HG02870 (cell line): Measurements from ENCODE around the gene IFNL1.
"Not testable (repeated sequence)": the region's sequence is repeated elsewhere in the genome, so short reads cannot be mapped to it uniquely, and the experiment has no call there.

Experiments
- ATAC-seq: cut with Tn5 transposase; IDR thresholded peaks from one replicate; pipeline ENCODE4 v1.9.1; 2021; ENCODE audit warnings: mild to moderate bottlenecking, moderate library complexity; ENCODE audit not compliant: unreplicated experiment

The IFNL1 gene

DNA sequence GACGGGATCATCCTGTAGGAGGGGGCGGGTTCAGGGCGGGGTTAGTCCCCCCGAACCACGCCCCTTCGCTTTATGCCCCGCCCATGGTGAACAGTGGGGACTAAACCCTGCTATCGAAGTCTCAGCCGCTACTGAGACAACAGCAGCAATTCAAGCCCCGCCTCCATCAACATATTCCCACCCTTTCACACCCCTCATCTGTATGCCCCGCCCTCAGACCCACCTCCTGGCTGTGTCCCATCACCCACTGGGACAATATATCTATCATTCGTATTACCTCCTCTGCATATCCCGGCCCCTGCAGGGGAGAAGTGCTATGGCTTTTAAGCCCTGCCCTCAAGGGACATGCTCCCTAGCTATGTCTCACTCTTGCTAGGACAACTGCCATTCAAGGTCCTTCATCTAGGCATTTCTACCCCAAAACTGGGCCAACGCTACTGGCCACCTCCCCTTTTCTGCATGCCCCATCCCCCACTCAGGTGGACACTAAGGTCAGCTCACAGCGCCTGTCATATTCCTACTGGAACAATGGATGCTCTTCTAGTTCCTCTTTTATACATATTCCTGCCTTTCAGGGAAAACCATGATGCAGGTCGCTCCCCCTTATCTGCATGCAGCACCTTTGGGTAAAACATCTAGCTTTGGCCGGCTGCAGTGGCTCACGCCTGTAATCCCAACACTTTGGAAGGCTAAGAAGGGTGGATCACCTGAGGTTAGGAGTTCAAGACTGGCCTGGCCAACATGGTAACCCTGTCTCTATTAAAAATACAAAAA is 12.5 kb downstream of the IFNL1 start:
- no peak for ATAC-seq

DNA sequence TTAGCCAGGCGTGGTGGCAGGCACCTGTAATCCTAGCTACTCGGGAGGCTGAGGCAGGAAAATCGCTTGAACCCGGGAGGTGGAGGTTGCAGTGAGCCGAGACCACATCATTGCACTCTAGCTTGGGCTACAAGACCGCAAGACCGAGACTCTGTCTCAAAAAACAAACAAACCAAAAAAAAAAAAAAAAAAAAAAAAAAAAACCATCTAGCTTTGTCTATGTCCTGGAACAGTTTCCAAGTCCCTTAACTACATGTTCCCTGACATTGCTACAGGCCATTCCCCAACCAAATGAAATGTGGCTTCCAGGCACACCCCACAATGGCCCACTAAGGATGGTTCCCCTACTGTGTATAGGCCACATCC is 13.1 kb downstream of the IFNL1 start:
- ATAC-seq, result not testable (repeated sequence)

DNA sequence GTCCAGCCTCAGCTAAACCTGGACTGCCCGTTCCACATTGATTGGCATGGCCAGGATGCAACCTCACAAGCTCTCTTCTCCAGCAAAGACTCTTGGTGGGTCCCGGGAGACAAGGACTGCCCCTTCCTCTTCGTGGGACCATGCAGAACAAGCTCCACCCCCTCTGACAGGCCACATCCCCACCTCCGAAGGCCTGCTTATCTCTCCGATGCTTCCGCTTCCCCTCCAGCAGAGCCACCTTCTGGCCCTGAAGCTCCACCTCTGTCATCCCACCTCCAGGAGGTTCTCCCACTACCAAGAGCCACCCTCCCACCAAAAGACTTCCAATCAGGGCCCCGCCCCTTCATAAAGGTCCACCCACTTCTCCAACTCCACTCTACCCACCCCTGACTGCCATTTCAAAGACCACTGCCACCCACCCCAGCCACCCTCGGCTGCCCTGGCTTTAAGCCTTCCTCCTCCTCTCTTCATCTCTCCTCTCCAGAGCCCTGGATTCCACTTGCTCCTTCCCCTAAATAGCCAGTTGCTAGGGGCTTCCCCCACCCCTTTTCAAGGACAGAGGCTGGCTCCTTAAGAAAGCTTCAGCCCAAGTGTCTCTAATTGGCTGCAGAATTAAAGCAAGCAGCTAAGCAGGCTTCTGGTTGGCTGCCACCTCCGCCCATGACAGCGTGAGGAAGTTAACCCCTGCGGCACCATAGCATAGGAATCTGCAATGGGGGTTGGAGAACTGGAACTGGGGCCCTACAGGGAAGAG is 14.5 kb downstream of the IFNL1 start:
- ATAC-seq, result no peak

DNA sequence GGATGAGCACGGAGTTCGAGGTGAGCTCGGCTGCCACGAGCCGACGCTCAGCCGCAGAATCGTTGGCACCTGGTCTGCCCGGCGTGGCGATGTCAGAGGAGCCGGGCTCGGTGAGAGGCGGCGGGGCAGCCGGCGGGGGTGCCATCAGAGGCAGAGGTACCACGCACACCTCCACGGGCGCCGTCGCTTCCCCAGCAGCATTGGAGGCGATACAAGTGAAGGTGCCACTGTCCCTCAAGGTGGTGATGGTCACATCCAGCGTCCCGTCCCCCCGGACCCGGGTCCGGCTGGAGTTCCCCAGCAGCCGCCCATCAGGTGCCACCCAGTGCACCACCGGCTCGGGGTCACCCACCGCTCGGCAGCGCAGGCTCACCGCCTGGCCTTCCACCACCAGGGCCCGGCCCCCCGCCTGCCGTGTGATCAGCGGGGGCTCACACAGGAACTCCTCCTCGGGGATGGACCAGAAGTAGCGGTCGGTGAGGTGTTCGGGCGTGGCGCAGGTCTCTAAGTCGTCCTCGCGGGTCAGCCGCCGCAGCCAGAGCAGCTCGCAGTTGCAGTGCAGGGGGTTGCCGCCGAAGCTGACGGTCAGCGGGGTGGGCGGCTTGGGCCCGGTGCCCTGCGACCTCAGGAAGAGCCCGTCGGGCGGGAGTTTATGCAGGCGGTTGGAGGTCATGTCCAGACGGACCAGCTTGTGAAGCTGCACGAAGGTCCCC is 18.0 kb downstream of the IFNL1 start:
- no peak for ATAC-seq

DNA sequence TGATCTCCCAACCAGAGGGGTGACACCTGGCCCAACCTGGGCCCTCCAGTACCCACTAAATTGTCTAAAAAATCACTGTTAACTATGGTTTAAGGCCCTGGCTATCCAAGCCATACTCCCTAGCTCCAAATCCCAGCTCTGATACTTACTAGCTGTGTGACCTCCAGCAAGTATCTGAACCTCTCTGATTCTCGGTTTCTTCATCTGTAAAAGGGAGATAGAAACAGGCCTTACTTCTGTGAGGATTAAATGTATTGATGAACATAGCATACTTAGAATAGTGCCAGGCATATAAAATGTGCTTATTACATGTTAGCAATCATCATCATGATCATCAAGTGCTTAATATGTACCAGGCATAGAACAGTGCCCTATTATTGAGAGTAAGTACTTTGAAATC is 19.7 kb downstream of the IFNL1 start:
- no peak for ATAC-seq

DNA sequence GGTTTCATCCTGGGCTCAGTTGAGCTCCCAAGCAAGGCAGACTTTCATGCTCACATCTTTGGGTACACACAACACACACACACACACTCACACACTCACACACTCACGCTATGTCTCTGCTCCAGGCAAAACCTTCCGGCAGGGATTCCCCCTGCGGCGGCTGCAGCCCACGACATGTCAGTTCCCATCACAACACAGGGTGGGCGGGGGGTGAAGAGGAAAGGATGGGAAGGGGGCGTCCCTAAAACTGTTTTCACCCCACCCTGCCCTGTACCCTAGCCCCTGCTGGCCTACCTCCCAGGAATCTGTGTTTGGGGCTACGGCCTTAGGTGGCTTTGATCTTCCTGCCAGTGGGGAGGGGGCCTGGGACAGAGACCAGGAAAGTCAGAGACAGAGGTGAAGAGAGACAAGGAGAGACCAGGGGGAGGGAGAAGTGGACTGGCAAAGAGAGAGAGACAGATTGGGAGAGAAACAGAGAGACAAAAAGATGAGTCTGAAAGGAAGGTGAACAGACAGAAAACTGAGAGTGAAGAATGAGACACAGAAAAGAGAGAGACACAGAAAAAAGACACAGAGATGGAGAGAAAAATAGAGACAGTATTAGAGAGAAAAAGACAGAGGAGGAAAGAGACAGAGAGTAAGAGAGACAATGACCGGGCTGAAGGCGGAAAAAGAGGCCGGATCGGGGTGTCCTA is 20.6 kb downstream of the IFNL1 start:
- no peak for ATAC-seq

DNA sequence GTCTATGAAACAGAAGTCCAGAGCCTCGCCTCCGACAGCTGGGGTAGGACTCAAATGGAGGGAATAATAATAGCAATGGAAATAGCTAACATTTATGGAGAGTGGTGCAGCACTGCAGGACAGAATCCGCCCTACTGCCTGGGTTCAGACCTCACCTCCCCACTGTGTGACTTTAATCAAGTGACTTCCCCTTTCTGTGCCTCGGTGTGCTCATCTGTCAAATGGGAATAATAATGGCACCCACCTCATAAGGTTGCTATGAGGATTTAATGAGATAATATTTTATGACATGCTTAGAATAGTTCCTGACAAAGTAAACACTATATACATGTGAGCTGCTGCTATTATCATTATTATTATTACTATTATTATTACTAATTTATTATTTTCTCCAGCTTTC is 21.3 kb downstream of the IFNL1 start:
- ATAC-seq, result no peak

DNA sequence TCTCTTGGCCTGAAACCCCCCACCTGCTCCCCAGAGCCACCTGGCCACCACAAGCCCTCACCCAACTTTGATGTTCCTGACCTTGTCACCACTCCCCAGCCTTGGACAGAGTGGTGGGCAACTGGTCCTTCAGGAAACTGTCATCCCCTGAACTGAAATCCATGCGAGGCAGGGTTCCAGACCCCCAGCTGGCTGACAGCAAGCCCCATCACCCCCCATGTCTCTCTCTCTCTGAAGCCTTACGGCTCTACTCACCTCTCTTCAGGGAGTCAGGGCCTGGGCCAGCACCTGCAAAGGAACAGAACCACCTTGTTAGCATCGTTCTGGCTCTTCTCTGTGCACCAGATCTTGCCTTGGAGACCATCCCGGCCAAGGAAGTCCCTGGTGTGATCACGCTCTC is 21.9 kb downstream of the IFNL1 start:
- ATAC-seq, result no peak

DNA sequence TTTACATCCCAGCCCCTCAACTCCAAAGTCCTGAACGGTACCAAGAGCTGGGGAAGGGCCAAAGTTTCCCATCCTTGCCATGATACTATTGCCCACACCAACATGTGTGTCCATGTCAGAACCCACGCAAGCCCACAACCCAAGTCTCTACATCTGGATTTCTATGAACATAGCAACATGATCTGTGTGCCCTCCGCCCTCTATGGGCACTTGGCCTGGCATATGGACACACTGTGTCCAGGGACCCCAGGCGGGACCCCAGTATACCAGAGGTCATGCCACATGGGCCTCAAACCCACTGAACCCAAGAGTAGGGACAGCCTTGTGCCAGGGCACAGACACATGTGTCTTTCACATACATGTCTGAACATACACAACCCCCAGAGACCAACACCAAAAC is 22.5 kb downstream of the IFNL1 start:
- no peak for ATAC-seq

DNA sequence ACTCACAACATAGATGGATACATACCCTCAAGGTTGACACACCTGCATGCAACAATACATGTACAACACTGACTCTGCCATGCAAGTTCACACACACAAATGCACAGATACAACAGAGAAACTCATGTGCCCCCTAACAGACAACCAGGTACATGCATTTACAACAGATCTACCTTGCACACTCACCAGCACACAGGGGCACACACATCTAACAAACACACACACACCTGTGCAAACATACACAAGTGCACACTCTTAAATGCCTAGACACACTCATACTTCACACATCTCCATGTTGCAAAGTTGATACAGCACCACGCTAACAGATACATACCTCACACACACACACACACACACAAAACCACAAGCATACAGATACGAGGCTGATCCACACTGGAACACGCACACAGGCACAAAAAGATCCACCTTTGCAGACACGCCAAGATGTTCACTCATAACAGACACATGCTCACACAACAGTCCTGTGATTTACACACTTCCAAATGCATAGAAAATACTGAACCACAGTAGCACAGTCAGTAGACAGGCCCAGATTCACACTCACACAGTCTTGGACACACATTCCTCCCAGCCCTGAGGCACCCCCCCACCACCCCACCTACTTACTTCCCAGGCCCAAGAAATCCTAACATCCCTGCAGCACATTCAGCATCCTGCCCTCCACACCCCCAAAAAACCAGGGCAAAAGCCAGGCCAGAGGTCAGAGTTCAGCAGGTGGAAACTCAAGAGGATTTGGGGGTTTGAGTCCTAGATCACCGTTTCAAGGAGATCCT is 23.1 kb downstream of the IFNL1 start:
- ATAC-seq, result no peak

DNA sequence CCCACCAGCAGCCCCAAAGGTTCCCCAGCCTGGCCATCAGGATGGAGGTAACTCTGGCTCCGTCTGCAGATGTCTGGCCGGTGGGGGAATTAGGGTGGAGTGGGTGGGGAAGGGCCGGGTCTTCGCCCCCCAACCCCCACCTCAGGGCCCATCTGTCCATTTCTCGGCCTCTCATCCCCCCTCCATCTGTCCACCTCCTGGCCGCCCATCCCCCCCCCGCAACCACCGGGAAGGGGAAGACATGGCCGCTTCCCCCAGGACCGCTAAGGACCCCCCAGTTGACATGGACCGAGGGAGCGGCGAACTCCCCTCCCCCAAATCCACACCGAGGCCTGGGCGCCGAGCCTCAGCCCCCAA is 23.7 kb downstream of the IFNL1 start:
- no peak for ATAC-seq

DNA sequence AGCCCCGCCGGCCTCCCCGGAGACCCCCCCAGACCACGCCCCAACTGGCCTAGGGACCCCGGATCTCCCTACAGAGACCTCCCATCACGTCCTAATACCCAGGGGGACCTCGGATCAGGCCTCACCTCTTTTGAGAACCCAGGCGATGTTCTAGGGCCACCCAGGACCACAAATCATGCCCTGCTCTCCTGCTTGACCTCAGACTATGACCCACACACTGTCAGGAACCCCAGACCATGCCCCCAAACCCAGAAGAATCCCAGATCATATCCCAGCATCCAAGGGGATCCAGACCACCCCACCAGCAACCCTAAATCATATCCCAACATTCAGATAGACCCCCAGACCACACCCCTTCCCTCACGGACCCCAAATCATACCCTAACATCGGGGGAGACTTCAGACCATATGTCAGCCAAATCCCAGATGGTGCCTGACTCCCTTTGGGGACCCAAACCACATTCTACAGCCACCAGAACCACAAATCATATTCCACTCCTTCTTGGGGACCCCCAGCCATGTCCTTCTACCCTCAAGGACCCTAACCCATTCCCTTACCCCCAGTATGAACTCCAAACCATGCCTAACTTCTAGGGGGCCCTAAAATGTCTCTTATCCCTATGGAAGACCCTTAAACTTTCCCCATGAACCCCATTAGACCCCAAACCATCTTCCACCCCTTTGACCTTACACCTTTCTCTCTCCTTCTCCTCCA is 25.1 kb downstream of the IFNL1 start:
- ATAC-seq, result no peak

DNA sequence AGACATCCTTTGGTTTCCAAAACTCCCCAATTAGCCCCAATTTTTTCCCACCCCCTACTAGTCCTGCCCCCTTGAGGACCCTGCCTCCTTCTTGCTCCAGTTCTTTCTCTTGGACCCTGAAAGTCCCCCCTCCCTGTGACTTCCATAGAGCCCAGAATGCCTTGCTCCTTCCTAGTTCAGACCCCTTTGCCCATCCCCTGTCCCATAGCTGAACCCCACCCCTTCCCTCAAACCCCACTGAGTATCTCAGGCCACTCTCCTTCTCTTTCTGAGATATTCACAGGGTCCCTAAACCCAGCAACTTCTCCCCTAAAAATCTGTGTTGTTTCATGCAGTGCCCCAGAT is 25.6 kb downstream of the IFNL1 start:
- no peak for ATAC-seq

DNA sequence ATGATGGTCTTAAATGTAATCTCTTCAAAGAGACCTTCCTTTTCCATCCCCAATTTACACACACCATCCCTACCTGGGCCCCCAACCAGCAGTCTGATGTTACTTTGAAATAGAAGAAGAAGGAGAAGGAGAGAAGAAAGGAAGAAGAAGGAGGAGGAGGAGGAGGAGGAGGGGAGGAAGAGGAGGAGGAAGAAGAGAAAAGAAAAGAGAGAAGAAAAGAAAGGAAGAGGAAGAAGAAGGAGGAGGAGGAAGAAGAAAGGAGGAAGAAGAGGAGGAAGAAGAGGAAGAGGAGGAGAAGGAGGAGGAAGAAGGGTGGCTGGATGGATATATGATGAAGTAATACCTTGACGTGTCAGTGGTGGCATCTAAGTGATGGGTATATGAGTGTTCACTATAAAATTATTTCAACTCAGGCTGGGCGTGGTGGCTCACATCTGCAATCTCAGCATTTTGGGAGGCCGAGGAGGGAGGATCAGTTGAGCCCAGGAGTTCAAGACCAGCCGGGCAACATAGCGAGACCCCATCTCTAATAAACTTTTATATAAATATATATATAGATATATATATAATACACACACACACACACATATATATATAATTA is 28.1 kb downstream of the IFNL1 start:
- ATAC-seq, result no peak

DNA sequence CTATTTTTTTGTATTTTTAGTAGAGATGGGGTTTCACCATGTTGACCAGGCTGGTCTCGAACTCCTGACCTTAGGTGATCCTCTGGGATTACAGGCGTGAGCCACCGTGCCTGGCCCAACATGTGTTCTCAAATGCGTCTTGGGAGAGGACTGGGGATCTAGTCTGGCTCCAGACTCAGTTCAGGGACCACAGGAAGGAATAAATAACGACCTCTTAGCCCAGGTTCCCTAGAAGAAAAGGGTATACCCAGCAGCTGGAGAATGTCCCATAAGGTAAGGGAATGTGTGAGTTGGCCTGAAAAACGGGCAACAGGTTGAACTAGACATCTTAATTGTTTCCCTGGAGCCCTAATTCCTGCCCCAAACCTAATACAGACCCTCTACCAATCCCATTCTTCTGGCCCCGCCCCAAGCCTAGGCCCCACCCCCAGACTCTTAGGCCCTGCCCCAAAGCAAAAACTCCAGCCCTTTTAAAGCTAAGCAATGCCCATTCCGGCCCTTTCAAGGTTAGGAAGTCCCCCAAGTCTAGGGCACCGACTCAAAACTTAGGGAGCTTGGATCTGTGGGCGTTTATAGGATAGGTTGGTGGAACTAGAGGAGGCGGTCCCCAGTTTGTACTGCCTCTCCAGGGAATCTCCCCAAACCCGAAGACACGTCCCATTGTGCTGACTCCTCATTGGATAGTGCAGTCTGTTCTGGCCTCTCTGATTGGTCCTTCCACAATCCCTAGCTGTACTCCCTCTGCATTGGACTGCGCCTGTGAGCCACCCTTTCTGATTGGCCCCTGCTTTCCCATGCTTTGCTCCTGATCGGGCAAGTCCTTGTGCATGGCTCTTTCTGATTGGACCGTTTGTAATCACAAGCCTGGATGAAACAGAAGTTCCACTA is 29.8 kb downstream of the IFNL1 start:
- ATAC-seq, result no peak

DNA sequence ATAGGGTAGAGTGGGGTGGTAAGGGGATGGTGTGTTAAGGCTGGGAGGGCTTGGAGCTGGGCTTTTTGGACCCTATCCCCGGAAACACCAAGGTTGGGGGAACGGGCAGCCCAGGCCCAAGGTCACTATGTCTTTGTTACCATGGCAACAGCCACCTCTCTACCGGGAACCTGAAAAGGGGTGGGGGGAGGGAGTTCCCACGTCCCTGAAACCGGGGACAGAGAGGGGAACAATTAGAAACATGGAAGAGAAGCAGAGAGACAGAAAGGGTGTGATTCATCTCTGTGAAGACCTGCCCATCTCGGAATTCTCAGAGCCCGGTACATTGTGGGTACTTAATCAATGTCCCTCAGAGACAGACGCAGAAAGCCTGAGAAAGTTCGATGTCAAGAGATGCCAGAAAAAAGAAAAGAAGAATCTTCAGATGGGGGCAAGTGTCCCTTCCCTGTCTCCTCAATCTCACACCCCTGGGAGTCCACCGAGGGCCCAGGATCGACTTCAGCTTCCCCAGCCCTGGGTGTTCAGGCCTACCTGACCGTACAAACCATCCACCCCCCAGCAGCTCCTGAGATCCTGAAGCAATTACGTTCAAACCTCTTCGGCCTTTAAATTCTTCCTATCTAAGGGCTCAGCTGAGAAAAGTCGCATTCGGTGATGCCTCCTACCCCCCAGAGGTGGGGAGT is 31.3 kb downstream of the IFNL1 start:
- no peak for ATAC-seq

DNA sequence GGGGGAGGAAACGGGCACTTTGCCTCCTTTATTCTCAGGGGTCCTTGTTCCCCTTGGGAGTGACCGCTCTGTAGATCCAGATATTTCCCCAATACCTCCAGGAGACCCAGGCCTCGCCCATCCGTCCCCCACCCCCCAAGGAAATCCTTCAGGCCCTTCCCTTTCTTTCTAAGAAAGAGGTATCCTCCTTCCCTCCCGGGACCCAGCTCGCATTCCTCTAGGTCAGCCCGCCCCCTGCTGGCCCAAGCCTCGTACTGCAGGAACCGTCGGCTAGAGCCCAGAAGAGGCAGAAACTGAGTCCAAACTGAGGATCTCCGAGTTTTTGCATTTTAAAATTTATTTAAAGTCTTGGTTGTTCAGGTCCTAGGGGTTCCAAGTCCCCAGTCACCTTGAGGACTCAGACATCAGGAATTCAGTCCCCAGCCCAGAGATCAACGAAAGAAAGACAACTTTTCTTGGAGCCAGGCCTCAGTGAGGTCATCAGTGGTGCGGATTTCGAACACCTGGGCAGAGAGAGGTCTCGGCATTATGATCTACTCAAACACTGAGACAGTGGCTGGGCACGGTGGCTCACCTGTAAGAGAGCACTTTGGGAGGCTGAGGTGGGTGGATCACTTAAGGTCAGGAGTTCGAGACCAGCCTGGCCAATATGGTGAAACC is 32.0 kb downstream of the IFNL1 start:
- no peak for ATAC-seq

DNA sequence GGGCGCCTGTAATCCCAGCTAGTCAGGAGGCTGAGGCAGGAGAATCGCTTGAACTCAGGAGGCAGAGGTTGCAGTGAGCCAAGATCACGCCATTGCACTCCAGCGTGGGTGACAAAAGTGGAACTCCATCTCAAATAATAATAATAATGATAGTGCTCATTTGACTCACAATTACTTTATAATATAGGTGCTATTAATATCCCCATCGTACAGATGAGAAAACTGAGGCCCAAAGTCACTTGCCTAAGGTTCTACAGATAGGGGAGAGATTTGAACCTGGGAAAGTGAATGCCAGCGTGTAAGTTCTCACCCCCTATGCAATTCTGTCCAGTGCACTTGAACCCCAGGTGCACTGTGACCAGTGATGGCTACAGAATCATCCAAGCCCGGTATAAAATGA is 33.7 kb downstream of the IFNL1 start:
- no peak for ATAC-seq
